ENCODE results near the gene PPM1A. TPM values are rescaled to one million over a fixed set of nuclear protein-coding genes. Genes with fewer than 3 reads are reported as not detected.

Gene PPM1A
- total RNA-seq (100 to 1,000 TPM; 123 to 154 (median 131) TPM), polyA plus RNA-seq (100 to 1,000 TPM in 1 of 3 donors, 10 to 100 TPM in 2; 54.0 to 174 (median 54.2) TPM)
- long read RNA-seq, donor 1, full-length matches to known transcripts: 70 of 118 reads
- long read RNA-seq, donor 1, partial matches to known transcripts: 18 of 118 reads
- long read RNA-seq, donor 1, other reads (novel, unspliced or antisense): 30 of 118 reads
- long read RNA-seq, donor 2, full-length matches to known transcripts: 115 of 229 reads
- long read RNA-seq, donor 2, partial matches to known transcripts: 45 of 229 reads
- long read RNA-seq, donor 2, other reads (novel, unspliced or antisense): 69 of 229 reads

DNA sequence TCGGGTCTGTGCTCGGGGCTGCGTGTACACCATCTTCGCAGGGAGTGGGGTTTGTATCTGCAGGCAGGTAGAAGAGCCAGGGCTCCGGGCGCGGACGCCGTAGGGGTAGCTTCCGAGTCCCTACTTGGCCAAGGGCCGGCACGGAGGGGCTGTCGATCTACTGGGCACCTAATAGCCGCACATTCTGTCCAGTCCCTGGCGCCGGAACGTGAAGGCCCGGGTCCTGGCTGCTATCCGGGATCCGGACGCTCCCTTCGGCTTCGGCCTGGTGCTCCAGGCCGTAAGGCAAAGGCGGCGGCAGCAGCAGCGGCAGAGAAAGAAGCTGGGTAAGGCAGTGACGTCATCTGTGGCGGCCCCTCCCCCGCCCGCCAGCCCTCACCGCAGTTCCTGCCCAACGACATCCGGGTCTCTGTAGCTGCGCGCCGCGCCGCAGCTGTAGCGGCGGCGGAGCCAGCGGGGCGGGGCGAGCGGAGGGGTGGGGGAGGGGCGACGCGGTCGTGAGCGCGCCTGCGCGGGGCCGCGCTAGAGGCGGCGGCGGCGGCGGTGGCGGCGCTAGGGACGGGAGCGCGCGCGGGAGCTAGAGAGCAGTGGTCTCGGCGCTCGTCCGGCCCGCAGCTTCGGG, at the start of gene PPM1A:
Gene PPM1A, plus strand, starts transcription at position 525 of the 622 bp plus-strand sequence. CDS start 33,483 bp downstream, outside the sequence.
- no peaks in the 10 kb centered on the region for H3K27me3 ChIP-seq (ENCODE audit: insufficient read depth in 3 of 3, low read length in 2 of 3)
- peak within 1 kb of the TSS; percentile 93 for H3K4me3 ChIP-seq
- H3K9me3 ChIP-seq: no peaks in the 10 kb centered on the region
- intact Hi-C loops (cut with DNase I): loop anchor here (1.0 to 5.0 kb wide), 2 partner anchors 157 kb away; partner anchors contain the start of gene PCNX4 (in 1 of the 2)
- WGBS, 3 donors: 0% methylated on average over 32 to 74 of the region's 74 CpGs
- peak within 1 kb of the TSS; percentile 100 for H3K27ac ChIP-seq
- peaks cover 28% of the 10 kb centered on the region for H3K4me1 ChIP-seq
- DNase-seq: peak; percentile 95 to 98
- peak; percentile 89 to 93 (median 90) for ATAC-seq
- no peaks in the 10 kb centered on the region for H3K36me3 ChIP-seq (ENCODE audit: insufficient read depth in 1 of 2, low read depth in 1 of 2)
- TF ChIP-seq, protein P1, sequence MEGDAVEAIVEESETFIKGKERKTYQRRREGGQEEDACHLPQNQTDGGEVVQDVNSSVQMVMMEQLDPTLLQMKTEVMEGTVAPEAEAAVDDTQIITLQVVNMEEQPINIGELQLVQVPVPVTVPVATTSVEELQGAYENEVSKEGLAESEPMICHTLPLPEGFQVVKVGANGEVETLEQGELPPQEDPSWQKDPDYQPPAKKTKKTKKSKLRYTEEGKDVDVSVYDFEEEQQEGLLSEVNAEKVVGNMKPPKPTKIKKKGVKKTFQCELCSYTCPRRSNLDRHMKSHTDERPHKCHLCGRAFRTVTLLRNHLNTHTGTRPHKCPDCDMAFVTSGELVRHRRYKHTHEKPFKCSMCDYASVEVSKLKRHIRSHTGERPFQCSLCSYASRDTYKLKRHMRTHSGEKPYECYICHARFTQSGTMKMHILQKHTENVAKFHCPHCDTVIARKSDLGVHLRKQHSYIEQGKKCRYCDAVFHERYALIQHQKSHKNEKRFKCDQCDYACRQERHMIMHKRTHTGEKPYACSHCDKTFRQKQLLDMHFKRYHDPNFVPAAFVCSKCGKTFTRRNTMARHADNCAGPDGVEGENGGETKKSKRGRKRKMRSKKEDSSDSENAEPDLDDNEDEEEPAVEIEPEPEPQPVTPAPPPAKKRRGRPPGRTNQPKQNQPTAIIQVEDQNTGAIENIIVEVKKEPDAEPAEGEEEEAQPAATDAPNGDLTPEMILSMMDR (IDR thresholded peaks at IDR 0.05): no peak

DNA sequence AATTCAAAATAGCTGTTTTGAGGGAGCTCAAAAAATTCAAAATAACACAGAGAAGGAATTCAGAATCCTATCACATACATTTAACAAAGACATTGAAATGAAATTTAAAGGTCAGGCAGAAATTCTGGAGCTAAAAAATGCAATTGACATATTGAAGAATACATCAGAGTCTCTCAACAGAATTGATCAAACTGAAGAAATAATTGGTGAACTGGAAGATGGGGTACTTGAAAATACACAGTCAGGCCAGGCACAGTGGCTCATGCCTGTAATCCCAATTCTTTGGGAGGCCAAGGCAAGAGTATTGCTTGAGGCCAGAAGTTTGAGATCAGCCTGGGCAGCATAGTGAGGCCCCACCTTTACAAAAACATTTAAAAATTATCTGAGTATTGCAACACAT, 49.7 kb upstream of the PPM1A start:
- no peaks in the 10 kb centered on the region for H3K27me3 ChIP-seq (ENCODE audit: insufficient read depth in 3 of 3, low read length in 2 of 3)
- no peak overlapping the region for H3K4me3 ChIP-seq
- TF ChIP-seq, protein P1 (IDR thresholded peaks at IDR 0.05): no peak
- no peak for ATAC-seq
- H3K4me1 ChIP-seq: peaks cover 9% of the 10 kb centered on the region
- no peaks in the 10 kb centered on the region for H3K36me3 ChIP-seq (ENCODE audit: insufficient read depth in 1 of 2, low read depth in 1 of 2)
- no peak for DNase-seq
- no peak overlapping the region for H3K27ac ChIP-seq
- peaks cover 7% of the 10 kb centered on the region for H3K9me3 ChIP-seq
- intact Hi-C loops (cut with DNase I): loop anchor here (10.0 kb wide), 2 partner anchors 125 to 365 kb away; no protein-coding TSS in a partner anchor

DNA sequence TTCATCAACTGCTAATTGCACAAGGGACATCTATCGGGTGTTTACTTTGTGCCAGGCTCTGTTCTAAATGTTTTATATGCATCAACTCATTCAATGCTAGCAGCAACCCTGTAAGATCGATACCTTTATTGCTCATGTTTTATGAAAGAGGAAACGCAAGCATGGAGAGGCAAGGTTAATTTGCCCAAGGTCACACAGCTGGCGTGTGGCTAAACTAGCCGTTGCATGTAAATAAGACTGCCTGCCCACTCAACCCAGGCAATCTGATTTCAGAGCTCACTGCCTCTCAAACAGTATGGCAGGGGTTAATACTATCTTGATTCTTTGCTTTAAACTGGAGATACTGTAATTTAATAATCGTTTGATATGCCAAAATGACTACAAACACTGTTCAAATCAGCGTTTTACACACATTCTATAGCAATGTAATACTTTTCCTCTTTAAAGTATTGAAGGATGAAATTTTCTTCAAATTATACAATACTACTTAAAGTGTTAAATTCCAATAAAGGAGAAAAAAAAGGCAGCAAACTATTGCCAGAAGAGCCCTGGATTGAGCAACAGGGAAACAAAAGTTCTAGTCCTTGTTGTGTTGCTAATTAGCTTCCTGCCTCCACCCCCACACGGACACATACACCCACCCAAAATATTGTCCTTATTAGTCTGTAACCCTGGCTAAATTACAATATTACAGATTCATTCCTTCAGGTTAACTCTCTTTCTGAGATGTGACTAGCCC, 44.7 kb upstream of the PPM1A start:
- Histone ChIP-seq H3K27me3 (ENCODE audit: insufficient read depth in 3 of 3, low read length in 2 of 3) (no peaks in the 10 kb centered on the region), H3K4me1 (peaks cover 12% of the 10 kb centered on the region), H3K36me3 (ENCODE audit: insufficient read depth in 1 of 2, low read depth in 1 of 2) (no peaks in the 10 kb centered on the region), H3K9me3 (peaks cover 7% of the 10 kb centered on the region), H3K4me3 (peak overlapping the region; percentile 3), H3K27ac (peak overlapping the region; percentile 66)
- peak in 3 of 4 donors; percentile 11 to 56 (median 36) for ATAC-seq
- no peak for DNase-seq
- TF ChIP-seq, protein P1 (IDR thresholded peaks at IDR 0.05): no peak
- WGBS, 3 donors: 18 to 29% (median 21%) methylated on average over 8 of the region's 8 CpGs
- intact Hi-C loops (cut with DNase I): no loop called here

DNA sequence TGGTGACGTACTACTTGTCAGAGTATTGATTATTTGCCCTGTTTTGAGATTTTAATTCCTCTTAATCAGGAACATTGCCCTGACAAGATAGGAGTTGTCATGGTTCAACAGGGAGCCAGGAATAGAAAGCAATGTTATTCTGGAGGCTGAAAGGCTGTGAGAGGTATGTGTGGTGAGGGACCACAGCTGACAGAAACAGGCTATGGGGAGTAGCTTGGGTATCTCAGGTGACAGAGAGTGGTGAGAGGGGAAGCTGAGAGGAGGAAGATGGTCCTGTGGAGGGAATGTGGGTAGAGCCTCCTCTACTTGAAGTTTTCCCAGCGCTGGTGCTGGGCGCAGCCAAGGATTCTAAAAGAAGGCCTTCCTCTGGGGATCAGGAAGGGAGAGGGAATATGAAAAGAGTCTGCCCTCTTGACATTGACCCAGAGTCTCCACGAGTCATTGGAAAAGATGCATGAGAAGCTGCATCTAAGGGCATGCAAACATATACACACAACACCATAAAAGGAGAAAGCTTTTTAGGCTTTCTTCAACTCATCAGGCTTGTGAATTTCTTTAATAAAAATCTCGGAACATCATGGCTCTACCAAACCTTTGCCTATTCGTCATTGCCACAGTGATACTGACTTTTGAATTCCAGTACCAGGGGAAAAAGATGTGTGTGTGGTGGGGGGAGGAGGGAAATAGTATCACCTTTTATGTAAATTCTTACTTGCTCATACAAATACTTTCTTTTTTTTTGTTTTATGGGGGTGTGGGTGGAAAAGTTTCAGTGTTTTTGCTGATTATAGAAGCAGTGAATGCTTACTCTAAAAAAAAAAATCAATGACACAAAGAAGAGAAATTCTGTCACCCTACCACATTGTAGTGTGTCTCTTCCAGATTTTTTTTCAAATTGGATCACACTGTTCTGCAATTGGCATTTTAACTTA, 43.9 kb upstream of the PPM1A start:
- Histone ChIP-seq H3K9me3 (no peaks in the 10 kb centered on the region), H3K4me1 (peaks cover 12% of the 10 kb centered on the region), H3K36me3 (ENCODE audit: insufficient read depth in 1 of 2, low read depth in 1 of 2) (no peaks in the 10 kb centered on the region), H3K27me3 (ENCODE audit: insufficient read depth in 3 of 3, low read length in 2 of 3) (no peaks in the 10 kb centered on the region), H3K4me3 (no peak overlapping the region), H3K27ac (peak overlapping the region; percentile 66)
- intact Hi-C loops (cut with DNase I): no loop called here
- TF ChIP-seq, protein P1 (IDR thresholded peaks at IDR 0.05): no peak
- DNase-seq: no peak
- WGBS, 3 donors: 60 to 72% (median 64%) methylated on average over 6 of the region's 6 CpGs
- ATAC-seq: peak; percentile 46 to 81 (median 54)

Measured in psoas muscle (tissue), 8 donors.